Measurements from ENCODE around the gene OOEP.

DNA sequence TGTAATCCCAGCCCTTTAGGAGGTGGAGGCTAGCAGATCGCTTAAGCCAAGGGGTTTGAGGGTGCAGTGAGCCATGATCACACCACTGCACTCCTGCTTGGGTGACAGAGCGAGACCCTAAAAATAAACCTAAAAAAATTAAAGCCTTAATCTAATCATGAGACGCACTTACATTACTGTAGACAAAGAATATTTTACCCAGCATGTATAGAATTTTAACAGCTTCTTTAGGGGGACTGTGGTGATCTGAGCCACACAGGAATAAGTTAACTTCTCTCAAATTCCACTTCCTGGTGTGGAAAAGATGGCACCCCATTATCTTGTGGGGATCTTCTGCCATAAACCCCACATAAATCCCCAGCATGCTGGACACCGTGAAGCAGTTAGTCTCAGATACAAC is 2.3 kb upstream of the OOEP start:
- TF ChIP-seq, protein P1, sequence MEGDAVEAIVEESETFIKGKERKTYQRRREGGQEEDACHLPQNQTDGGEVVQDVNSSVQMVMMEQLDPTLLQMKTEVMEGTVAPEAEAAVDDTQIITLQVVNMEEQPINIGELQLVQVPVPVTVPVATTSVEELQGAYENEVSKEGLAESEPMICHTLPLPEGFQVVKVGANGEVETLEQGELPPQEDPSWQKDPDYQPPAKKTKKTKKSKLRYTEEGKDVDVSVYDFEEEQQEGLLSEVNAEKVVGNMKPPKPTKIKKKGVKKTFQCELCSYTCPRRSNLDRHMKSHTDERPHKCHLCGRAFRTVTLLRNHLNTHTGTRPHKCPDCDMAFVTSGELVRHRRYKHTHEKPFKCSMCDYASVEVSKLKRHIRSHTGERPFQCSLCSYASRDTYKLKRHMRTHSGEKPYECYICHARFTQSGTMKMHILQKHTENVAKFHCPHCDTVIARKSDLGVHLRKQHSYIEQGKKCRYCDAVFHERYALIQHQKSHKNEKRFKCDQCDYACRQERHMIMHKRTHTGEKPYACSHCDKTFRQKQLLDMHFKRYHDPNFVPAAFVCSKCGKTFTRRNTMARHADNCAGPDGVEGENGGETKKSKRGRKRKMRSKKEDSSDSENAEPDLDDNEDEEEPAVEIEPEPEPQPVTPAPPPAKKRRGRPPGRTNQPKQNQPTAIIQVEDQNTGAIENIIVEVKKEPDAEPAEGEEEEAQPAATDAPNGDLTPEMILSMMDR (IDR thresholded peaks at IDR 0.05; ENCODE audit: low read depth, low read length, poor library complexity, severe bottlenecking): no peak
- TF ChIP-seq EZH2phosphoT487 (IDR thresholded peaks at IDR 0.05; ENCODE audit: borderline replicate concordance, low read length): no peak
